ENCODE data around the gene MARK3. TPM values are rescaled to one million over a fixed set of nuclear protein-coding genes. Genes with fewer than 3 reads are reported as not detected.

MARK3 gene
- total RNA-seq, 1 donor: 96.6 TPM

GRCh38 chr14:103530390-103530789 is 145.2 kb downstream of the MARK3 start:
- Histone ChIP-seq H3K4me3 (ENCODE audit: low read length) (no peak overlapping the region), H3K27me3 (ENCODE audit: insufficient read depth, low read length) (no peaks in the 10 kb centered on the region), H3K9me3 (ENCODE audit: low read depth, low read length) (no peaks in the 10 kb centered on the region), H3K4me1 (ENCODE audit: insufficient read depth, low read length) (peaks cover 42% of the 10 kb centered on the region)

GRCh38 chr14:103530831-103531230 is 145.6 kb downstream of the MARK3 start:
- H3K4me1 ChIP-seq (ENCODE audit: insufficient read depth, low read length): peaks cover 41% of the 10 kb centered on the region
- H3K4me3 ChIP-seq (ENCODE audit: low read length): no peak overlapping the region
- no peaks in the 10 kb centered on the region for H3K9me3 ChIP-seq (ENCODE audit: low read depth, low read length)
- no peaks in the 10 kb centered on the region for H3K27me3 ChIP-seq (ENCODE audit: insufficient read depth, low read length)

DNA sequence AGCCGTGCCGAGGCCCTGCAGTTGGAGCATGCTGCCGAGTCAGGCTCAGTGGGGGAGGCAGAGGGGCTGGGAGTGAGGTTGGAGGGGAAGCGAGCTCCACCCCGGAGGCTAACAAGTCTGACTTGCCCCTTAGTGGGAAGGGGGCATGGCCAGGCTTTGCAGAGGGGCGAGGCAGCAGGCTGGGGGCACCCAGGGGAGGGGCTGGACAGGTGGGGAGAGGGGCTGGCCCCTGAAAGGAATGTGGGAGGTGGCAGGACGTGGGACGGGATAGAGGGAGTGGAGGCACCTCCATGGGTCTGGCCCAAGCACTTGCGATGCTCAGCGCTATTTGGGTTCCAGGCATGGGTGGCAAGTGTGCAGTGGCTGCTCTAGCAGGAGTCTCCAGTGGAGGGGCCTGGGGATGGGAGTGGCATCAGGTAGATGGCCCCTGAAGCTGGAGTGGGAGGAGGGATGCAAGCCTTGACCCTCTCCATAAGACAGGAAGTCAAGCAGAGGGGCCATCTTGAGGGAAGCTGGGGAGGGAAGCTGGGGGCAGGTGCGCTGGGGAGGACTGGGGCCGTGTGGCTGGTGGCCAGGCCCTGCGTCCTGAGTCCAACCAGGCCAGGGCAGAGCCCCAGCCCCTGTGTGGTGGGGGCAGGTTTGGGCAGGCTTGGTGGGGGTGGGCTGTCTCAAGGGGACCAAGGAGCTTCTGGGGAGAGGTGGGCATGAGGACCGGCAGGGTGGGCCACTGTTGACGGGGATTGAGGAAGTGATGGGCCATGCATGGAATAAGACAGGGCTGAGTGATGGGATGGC is 146.4 kb downstream of the MARK3 start:
- peaks cover 33% of the 10 kb centered on the region for H3K4me1 ChIP-seq (ENCODE audit: insufficient read depth, low read length)
- no peaks in the 10 kb centered on the region for H3K9me3 ChIP-seq (ENCODE audit: low read depth, low read length)
- H3K4me3 ChIP-seq (ENCODE audit: low read length): no peak overlapping the region
- H3K27me3 ChIP-seq (ENCODE audit: insufficient read depth, low read length): no peaks in the 10 kb centered on the region

- Histone ChIP-seq H3K4me3 (ENCODE audit: low read length) (no peak overlapping the region), H3K4me1 (ENCODE audit: insufficient read depth, low read length) (peaks cover 24% of the 10 kb centered on the region), H3K9me3 (ENCODE audit: low read depth, low read length) (no peaks in the 10 kb centered on the region), H3K27me3 (ENCODE audit: insufficient read depth, low read length) (no peaks in the 10 kb centered on the region)
These were observed 147.3 kb downstream of the MARK3 start for GRCh38 chr14:103532216-103533136.

GRCh38 chr14:103533137-103533998 is 148.2 kb downstream of the MARK3 start:
- Histone ChIP-seq H3K4me3 (ENCODE audit: low read length) (no peak overlapping the region), H3K9me3 (ENCODE audit: low read depth, low read length) (no peaks in the 10 kb centered on the region), H3K27me3 (ENCODE audit: insufficient read depth, low read length) (no peaks in the 10 kb centered on the region), H3K4me1 (ENCODE audit: insufficient read depth, low read length) (peaks cover 15% of the 10 kb centered on the region)

- Histone ChIP-seq H3K27me3 (ENCODE audit: insufficient read depth, low read length) (no peaks in the 10 kb centered on the region), H3K9me3 (ENCODE audit: low read depth, low read length) (no peaks in the 10 kb centered on the region), H3K4me1 (ENCODE audit: insufficient read depth, low read length) (peaks cover 12% of the 10 kb centered on the region), H3K4me3 (ENCODE audit: low read length) (no peak overlapping the region)
These were observed 148.9 kb downstream of the MARK3 start for GRCh38 chr14:103533999-103534575.

DNA sequence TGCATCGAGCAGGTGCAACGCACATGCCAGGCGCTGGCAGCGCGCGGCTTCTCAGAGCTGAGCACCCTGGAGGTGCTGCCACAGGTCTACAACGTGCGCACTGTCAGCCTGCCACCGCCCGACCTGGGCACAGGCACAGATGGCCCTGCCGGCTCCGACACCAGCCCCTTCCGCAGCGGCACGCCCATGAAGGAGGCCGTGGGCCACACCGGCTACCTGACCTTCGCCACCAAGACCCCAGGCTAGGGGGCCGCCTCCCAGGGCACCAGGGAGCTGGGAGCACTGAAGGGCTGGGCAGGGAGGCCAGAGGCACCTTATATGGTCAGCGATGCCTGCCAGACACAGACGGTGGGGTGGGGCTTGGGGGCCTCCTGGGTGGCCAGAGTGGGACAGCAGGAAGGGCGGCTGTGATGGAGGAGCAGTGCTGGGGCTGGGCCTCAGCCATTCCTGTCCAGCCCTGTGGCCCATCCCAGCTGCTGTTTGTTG is 149.4 kb downstream of the MARK3 start:
- Histone ChIP-seq H3K4me1 (ENCODE audit: insufficient read depth, low read length) (peaks cover 7% of the 10 kb centered on the region), H3K4me3 (ENCODE audit: low read length) (no peak overlapping the region), H3K9me3 (ENCODE audit: low read depth, low read length) (no peaks in the 10 kb centered on the region), H3K27me3 (ENCODE audit: insufficient read depth, low read length) (no peaks in the 10 kb centered on the region)

- H3K27me3 ChIP-seq (ENCODE audit: insufficient read depth, low read length): no peaks in the 10 kb centered on the region
- no peaks in the 10 kb centered on the region for H3K9me3 ChIP-seq (ENCODE audit: low read depth, low read length)
- peaks cover under 1% of the 10 kb centered on the region for H3K4me1 ChIP-seq (ENCODE audit: insufficient read depth, low read length)
These were observed 150.1 kb downstream of the MARK3 start for GRCh38 chr14:103535081-103535890.

DNA sequence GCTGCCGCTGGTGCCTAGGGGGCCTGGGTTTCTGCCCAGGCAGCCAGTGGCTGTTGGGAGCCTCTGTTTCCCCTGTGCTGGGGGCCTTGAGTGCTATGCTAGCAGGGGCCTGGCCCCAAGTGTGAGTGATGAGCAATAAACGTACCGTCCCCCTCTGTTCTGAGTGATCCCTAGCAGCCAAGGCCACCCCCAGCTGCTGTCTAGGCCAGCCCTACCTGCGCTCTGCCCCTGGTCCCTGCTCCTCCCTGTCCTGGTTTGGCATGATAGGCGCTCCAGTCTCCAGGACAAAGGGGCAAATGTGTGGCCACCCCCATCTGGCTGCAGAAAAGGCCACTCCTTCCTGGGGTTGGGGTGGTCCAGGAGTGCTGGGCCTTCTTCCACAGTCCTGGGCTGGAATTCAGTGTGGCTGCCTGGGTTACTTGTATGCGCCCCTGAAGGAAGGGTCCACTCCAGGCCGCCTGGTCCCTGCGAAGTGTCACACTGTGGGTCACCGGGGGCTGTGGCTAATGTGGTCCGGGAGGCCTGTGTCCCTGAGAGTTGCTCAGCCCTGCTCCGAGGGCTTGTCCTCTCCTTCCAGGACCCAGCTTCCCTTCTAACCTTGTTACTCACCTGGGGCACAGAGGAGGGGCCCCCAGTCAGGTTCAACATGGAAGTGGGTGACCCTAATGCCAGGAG is 150.8 kb downstream of the MARK3 start:
- H3K4me1 ChIP-seq (ENCODE audit: insufficient read depth, low read length): no peaks in the 10 kb centered on the region
- H3K27me3 ChIP-seq (ENCODE audit: insufficient read depth, low read length): no peaks in the 10 kb centered on the region
- H3K4me3 ChIP-seq (ENCODE audit: low read length): no peak overlapping the region
- no peaks in the 10 kb centered on the region for H3K9me3 ChIP-seq (ENCODE audit: low read depth, low read length)

More at GRCh38 chr14:103535081-103535890, 150.1 kb downstream of the MARK3 start:
- no peak overlapping the region for H3K4me3 ChIP-seq (ENCODE audit: low read length)

GRCh38 chr14:103536693-103537092 is 151.5 kb downstream of the MARK3 start:
- Histone ChIP-seq H3K27me3 (ENCODE audit: insufficient read depth, low read length) (no peaks in the 10 kb centered on the region), H3K4me1 (ENCODE audit: insufficient read depth, low read length) (no peaks in the 10 kb centered on the region), H3K4me3 (ENCODE audit: low read length) (no peak overlapping the region), H3K9me3 (ENCODE audit: low read depth, low read length) (no peaks in the 10 kb centered on the region)

GRCh38 chr14:103537175-103537990 is 152.2 kb downstream of the MARK3 start:
- no peaks in the 10 kb centered on the region for H3K9me3 ChIP-seq (ENCODE audit: low read depth, low read length)
- no peak overlapping the region for H3K4me3 ChIP-seq (ENCODE audit: low read length)
- no peaks in the 10 kb centered on the region for H3K27me3 ChIP-seq (ENCODE audit: insufficient read depth, low read length)
- H3K4me1 ChIP-seq (ENCODE audit: insufficient read depth, low read length): no peaks in the 10 kb centered on the region

DNA sequence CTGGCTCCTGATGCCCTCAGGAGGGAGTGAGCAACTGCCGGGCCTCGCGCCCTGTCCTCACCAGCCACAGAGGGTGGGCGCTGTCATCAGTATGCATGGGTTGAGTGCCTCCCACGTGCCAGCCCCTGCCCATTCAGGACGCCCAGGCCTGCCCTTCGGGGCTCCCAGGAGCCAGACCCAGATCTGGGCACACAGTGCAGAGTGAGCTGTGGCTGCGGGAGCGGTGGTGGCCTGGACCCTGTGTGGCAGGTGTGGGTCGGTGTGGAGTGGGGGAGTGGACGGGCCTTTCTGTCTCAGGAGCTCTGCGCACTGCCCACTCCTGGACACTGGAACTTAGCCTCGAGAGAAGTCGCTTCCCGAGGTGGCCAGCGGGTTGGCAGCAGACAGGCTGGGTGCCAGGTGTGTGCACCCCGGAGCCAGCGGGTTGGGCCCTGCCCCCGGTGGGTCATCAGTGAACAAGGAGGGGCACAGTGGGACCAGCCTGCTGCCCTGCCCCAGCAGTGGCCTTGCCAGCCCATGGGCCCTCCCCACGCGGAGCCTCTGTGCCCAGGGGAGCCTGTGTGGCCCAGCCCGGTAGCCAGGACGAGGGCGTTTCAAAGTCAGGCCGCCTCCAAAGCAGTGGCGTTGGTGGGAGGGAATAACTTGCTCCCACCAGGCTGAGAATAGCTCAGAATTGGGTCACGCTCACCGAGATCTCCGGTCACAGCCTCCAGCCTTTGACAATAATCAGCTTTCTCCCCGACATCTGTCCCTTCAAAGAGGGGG is 153.3 kb downstream of the MARK3 start:
- H3K27me3 ChIP-seq (ENCODE audit: insufficient read depth, low read length): no peaks in the 10 kb centered on the region
- no peak overlapping the region for H3K4me3 ChIP-seq (ENCODE audit: low read length)

More for the DNA sequence above, 153.3 kb downstream of the MARK3 start:
- no peaks in the 10 kb centered on the region for H3K4me1 ChIP-seq (ENCODE audit: insufficient read depth, low read length)
- H3K9me3 ChIP-seq (ENCODE audit: low read depth, low read length): no peaks in the 10 kb centered on the region

Data from mononuclear cell (primary cell).